ENCODE measurements around the gene ADARB2. TPM values are rescaled to one million over a fixed set of nuclear protein-coding genes. Genes with fewer than 3 reads are reported as not detected.

The ADARB2 gene
- total and polyA plus RNA-seq, 10 of the 15 experiments (the other 5 are each of a cell fraction or from before 2014, with no cell fraction given), result 0.02 to 4.1 (median 0.76) TPM

- intact Hi-C loops (cut with micrococcal nuclease; ENCODE audit: unreplicated experiment), result no loop called here
- 46% methylated on average over 9 of the region's 9 CpGs for WGBS (ENCODE audit: insufficient coverage, insufficient replicate concordance, low lambda C conversion rate, missing lambda C conversion rate)
Measured at GRCh38 chr10:1687623-1688150, 49.6 kb downstream of the ADARB2 start.

GRCh38 chr10:1687190-1687589 lies 50.1 kb downstream of the ADARB2 start:
- Histone ChIP-seq H3K36me3 (ENCODE audit: control insufficient read depth in 2 of 2, insufficient read depth in 2 of 2, low read length in 1 of 2) (no peaks in the 10 kb centered on the region; a peak in 2 of 4 replicates), H3K4me3 (no peak overlapping the region), H3K9me3 (replicated peaks; ENCODE audit: control insufficient read depth, insufficient read depth, low read length) (no peaks in the 10 kb centered on the region), H3K27me3 (replicated peaks in 1 of 2; ENCODE audit: control insufficient read depth in 2 of 2, insufficient read depth in 2 of 2, low read length in 1 of 2) (no peaks in the 10 kb centered on the region), H3K27ac (ENCODE audit: control insufficient read depth, insufficient read depth) (no peak overlapping the region), H3K4me1 (ENCODE audit: control insufficient read depth, insufficient read depth, low read length) (no peaks in the 10 kb centered on the region), H3K79me2 (ENCODE audit: control insufficient read depth, insufficient read depth, low read length) (no peaks in the 10 kb centered on the region), H3K4me2 (ENCODE audit: control insufficient read depth, insufficient read depth) (no peak overlapping the region), H3K9ac (ENCODE audit: control insufficient read depth, insufficient read depth, low read length) (no peak overlapping the region), H4K20me1 (ENCODE audit: control insufficient read depth, insufficient read depth) (no peaks in the 10 kb centered on the region), H2AFZ (ENCODE audit: control insufficient read depth, low read depth, low read length) (no peak overlapping the region)
- ChIA-PET RAD21 (ENCODE audit: unreplicated experiment) (interaction anchor here (0.9 kb wide), 1 partner anchor 36 kb away, joined by 4 read pairs; no protein-coding TSS in a partner anchor), POLR2A (interaction anchor here (0.7 to 1.5 kb wide), 2 partner anchors 11 to 195 kb away, joined by 6 to 8 read pairs; no protein-coding TSS in a partner anchor), CTCF (interaction anchor here (2.0 kb wide), 1 partner anchor 29 kb away, joined by 5 read pairs; no protein-coding TSS in a partner anchor), SMC1A (ENCODE audit: uncharacterized antibody, unreplicated experiment) (interaction anchor here (1.2 to 1.9 kb wide), 2 partner anchors 11 to 267 kb away, joined by 3 to 4 read pairs; no protein-coding TSS in a partner anchor)
- BruUV-seq (replicated peaks), result no TSS peak
- TF ChIP-seq FOXM1 (IDR thresholded peaks at IDR 0.05; ENCODE audit: low read depth, low read length), result no peak
- no peak for TF ChIP-seq TCF3 (IDR thresholded peaks at IDR 0.05; ENCODE audit: borderline replicate concordance, insufficient read depth, low read depth, low read length)
- TF ChIP-seq FOXK2 (IDR thresholded peaks at IDR 0.05), result no peak
- no peak for TF ChIP-seq YBX1 (IDR thresholded peaks at IDR 0.05)
- no peak for TF ChIP-seq RFX5 (IDR thresholded peaks at IDR 0.05; ENCODE audit: low read depth, low read length)
- no peak for TF ChIP-seq MYB (IDR thresholded peaks at IDR 0.05; ENCODE audit: borderline replicate concordance, low read depth, low read length)
- TF ChIP-seq TCF7 (IDR thresholded peaks at IDR 0.05; ENCODE audit: borderline replicate concordance), result no peak
- TF ChIP-seq CBX5 (IDR thresholded peaks at IDR 0.05; ENCODE audit: low read depth), result no peak
- intact Hi-C loops (cut with micrococcal nuclease; ENCODE audit: unreplicated experiment) (no loop called here), in situ Hi-C loops (cut with MboI) (no loop called here)
- ATAC-seq, result no peak
- no peak for DNase-seq (ENCODE audit: low read depth, low spot score)
- no peak for FAIRE-seq
- 24% methylated on average over 5 of the region's 5 CpGs for WGBS (ENCODE audit: insufficient coverage, insufficient replicate concordance, low lambda C conversion rate, missing lambda C conversion rate)

More at GRCh38 chr10:1687623-1688150, 49.6 kb downstream of the ADARB2 start:
- no peaks in the 10 kb centered on the region for H3K79me2 ChIP-seq (ENCODE audit: control insufficient read depth, insufficient read depth, low read length)
- H3K9ac ChIP-seq (ENCODE audit: control insufficient read depth, insufficient read depth, low read length), result no peak overlapping the region
- in situ Hi-C loops (cut with MboI), result no loop called here
- no peak overlapping the region for H2AFZ ChIP-seq (ENCODE audit: control insufficient read depth, low read depth, low read length)
- no peak overlapping the region for H3K4me2 ChIP-seq (ENCODE audit: control insufficient read depth, insufficient read depth)
- ATAC-seq (no peak), DNase-seq (ENCODE audit: low read depth, low spot score) (no peak), FAIRE-seq (no peak)
- no peaks in the 10 kb centered on the region for H3K4me1 ChIP-seq (ENCODE audit: control insufficient read depth, insufficient read depth, low read length)
- no peak overlapping the region for H3K4me3 ChIP-seq
- no peaks in the 10 kb centered on the region for H3K27me3 ChIP-seq (replicated peaks in 1 of 2; ENCODE audit: control insufficient read depth in 2 of 2, insufficient read depth in 2 of 2, low read length in 1 of 2)
- SMC1A ChIA-PET (ENCODE audit: uncharacterized antibody, unreplicated experiment), result interaction anchor here (1.9 kb wide), 1 partner anchor 12 kb away, joined by 4 read pairs; no protein-coding TSS in a partner anchor
- CTCF ChIA-PET, result interaction anchor here (2.0 kb wide), 1 partner anchor 28 kb away, joined by 5 read pairs; no protein-coding TSS in a partner anchor
- H3K36me3 ChIP-seq (ENCODE audit: control insufficient read depth in 2 of 2, insufficient read depth in 2 of 2, low read length in 1 of 2), result no peaks in the 10 kb centered on the region; a peak in 2 of 4 replicates
- BruUV-seq (replicated peaks), result no TSS peak
- RAD21 ChIA-PET (ENCODE audit: unreplicated experiment), result interaction anchor here (0.9 kb wide), 1 partner anchor 36 kb away, joined by 4 read pairs; no protein-coding TSS in a partner anchor
- no peaks in the 10 kb centered on the region for H4K20me1 ChIP-seq (ENCODE audit: control insufficient read depth, insufficient read depth)
- no peak overlapping the region for H3K27ac ChIP-seq (ENCODE audit: control insufficient read depth, insufficient read depth)
- TF ChIP-seq SMC3 (IDR thresholded peaks at IDR 0.05; ENCODE audit: borderline replicate concordance, low read length), result no peak
- H3K9me3 ChIP-seq (replicated peaks; ENCODE audit: control insufficient read depth, insufficient read depth, low read length), result no peaks in the 10 kb centered on the region
- POLR2A ChIA-PET, result interaction anchor here (0.7 to 1.5 kb wide), 2 partner anchors 11 to 195 kb away, joined by 6 to 8 read pairs; no protein-coding TSS in a partner anchor

Measured in GM12878 (cell line).